ENCODE results near the gene LCP1. TPM values are rescaled to one million over a fixed set of nuclear protein-coding genes. Genes with fewer than 3 reads are reported as not detected.

The LCP1 gene
- polyA plus RNA-seq, 1 of the 3 experiments (the other 2 are of a cell fraction) = 0.03 TPM

DNA sequence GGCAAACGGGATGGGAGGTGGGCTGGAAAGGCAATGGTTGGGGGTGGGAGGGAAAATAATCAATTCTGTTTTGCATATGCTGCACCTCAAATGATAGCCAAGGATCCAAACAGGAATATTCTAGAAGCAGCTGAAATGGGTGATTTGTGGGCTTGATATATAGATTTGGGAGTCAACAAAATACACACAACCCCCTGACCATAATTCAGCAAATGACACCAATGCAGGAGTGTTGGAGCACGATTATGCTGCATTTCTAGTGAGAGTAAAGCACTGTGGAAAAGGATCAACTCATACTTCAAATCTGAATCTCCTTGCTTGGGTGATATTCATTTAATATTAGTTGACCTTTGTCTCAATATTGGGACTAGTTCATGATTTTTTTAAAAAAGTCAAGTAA lies 36.0 kb downstream of the LCP1 start (continued):
- TF ChIP-seq, protein P1, sequence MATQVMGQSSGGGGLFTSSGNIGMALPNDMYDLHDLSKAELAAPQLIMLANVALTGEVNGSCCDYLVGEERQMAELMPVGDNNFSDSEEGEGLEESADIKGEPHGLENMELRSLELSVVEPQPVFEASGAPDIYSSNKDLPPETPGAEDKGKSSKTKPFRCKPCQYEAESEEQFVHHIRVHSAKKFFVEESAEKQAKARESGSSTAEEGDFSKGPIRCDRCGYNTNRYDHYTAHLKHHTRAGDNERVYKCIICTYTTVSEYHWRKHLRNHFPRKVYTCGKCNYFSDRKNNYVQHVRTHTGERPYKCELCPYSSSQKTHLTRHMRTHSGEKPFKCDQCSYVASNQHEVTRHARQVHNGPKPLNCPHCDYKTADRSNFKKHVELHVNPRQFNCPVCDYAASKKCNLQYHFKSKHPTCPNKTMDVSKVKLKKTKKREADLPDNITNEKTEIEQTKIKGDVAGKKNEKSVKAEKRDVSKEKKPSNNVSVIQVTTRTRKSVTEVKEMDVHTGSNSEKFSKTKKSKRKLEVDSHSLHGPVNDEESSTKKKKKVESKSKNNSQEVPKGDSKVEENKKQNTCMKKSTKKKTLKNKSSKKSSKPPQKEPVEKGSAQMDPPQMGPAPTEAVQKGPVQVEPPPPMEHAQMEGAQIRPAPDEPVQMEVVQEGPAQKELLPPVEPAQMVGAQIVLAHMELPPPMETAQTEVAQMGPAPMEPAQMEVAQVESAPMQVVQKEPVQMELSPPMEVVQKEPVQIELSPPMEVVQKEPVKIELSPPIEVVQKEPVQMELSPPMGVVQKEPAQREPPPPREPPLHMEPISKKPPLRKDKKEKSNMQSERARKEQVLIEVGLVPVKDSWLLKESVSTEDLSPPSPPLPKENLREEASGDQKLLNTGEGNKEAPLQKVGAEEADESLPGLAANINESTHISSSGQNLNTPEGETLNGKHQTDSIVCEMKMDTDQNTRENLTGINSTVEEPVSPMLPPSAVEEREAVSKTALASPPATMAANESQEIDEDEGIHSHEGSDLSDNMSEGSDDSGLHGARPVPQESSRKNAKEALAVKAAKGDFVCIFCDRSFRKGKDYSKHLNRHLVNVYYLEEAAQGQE (IDR thresholded peaks at IDR 0.05; ENCODE audit: low read depth, low read length) = no peak
- TF ChIP-seq, protein P2, sequence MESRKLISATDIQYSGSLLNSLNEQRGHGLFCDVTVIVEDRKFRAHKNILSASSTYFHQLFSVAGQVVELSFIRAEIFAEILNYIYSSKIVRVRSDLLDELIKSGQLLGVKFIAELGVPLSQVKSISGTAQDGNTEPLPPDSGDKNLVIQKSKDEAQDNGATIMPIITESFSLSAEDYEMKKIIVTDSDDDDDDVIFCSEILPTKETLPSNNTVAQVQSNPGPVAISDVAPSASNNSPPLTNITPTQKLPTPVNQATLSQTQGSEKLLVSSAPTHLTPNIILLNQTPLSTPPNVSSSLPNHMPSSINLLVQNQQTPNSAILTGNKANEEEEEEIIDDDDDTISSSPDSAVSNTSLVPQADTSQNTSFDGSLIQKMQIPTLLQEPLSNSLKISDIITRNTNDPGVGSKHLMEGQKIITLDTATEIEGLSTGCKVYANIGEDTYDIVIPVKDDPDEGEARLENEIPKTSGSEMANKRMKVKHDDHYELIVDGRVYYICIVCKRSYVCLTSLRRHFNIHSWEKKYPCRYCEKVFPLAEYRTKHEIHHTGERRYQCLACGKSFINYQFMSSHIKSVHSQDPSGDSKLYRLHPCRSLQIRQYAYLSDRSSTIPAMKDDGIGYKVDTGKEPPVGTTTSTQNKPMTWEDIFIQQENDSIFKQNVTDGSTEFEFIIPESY (IDR thresholded peaks at IDR 0.05; ENCODE audit: borderline replicate concordance, low read depth) = no peak

DNA sequence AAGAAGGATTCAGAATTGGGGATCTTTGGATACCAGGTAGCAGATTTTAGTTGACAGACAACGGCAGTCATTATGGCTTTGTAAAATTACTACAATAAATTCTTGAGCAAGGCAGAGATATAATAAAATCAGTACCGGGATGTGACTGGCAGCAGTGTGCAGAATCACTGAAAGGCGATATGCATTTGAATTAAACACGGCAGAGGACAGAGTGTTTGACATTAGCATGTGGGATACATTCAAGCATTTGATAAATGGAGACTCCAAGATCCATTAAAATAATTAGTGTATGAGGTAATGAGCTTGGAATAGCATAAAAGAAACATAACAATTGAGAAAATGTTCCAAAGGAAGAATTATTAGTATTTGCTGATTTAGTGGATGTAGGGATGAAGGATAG lies 36.8 kb downstream of the LCP1 start:
- H3K36me3 ChIP-seq (replicated peaks in 1 of 2; ENCODE audit: control insufficient read depth in 1 of 2, insufficient read depth in 2 of 2, low read length in 1 of 2) = no peaks in the 10 kb centered on the region
- H3K27me3 ChIP-seq (ENCODE audit: insufficient read depth) = no peaks in the 10 kb centered on the region
- no peak overlapping the region for H3K4me3 ChIP-seq (ENCODE audit: low read depth in 2 of 2, low read length in 1 of 2)
- H3K9me2 ChIP-seq = no peaks in the 10 kb centered on the region
- no peak for DNase-seq
- no peaks in the 10 kb centered on the region; a peak in 2 of 4 replicates for H3K4me1 ChIP-seq (ENCODE audit: control insufficient read depth in 1 of 2, insufficient read depth in 2 of 2, low read depth in 1 of 2, low read length in 1 of 2)
- no peak overlapping the region for H2AFZ ChIP-seq (ENCODE audit: low read depth)
- no peak overlapping the region for H3K4me2 ChIP-seq
- POLR2A ChIA-PET = no interaction called here
- no peaks in the 10 kb centered on the region for H3K9me3 ChIP-seq
- H3K27ac ChIP-seq (ENCODE audit: low read depth in 2 of 2, low read length in 1 of 2) = no peak overlapping the region
- CTCF ChIA-PET = interaction anchor here (1.0 to 8.0 kb wide), 3 partner anchors 14 to 176 kb away, joined by 3 to 44 read pairs (median 6); no protein-coding TSS in a partner anchor
- H3K79me2 ChIP-seq (ENCODE audit: insufficient read depth) = no peaks in the 10 kb centered on the region
- TF ChIP-seq SMC3 (IDR thresholded peaks at IDR 0.05; ENCODE audit: low read depth, low read length) = no peak
- TF ChIP-seq FOXJ3 (CRISPR knock-in tag; IDR thresholded peaks at IDR 0.05) = no peak
- TF ChIP-seq FOSL2 (IDR thresholded peaks at IDR 0.05; ENCODE audit: borderline replicate concordance, low read depth) = no peak
- no peak for TF ChIP-seq JUND (IDR thresholded peaks at IDR 0.05)
- no peak for TF ChIP-seq YY1 (IDR thresholded peaks at IDR 0.05; ENCODE audit: low read depth)
- TF ChIP-seq SIN3A (IDR thresholded peaks at IDR 0.05; ENCODE audit: borderline replicate concordance, low read depth, low read length) = no peak
- TF ChIP-seq, protein P3, sequence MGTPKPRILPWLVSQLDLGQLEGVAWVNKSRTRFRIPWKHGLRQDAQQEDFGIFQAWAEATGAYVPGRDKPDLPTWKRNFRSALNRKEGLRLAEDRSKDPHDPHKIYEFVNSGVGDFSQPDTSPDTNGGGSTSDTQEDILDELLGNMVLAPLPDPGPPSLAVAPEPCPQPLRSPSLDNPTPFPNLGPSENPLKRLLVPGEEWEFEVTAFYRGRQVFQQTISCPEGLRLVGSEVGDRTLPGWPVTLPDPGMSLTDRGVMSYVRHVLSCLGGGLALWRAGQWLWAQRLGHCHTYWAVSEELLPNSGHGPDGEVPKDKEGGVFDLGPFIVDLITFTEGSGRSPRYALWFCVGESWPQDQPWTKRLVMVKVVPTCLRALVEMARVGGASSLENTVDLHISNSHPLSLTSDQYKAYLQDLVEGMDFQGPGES (IDR thresholded peaks at IDR 0.05; ENCODE audit: low read depth, low read length) = no peak
- TF ChIP-seq, protein P1 (IDR thresholded peaks at IDR 0.05; ENCODE audit: low read depth, low read length) = no peak
- no peak for TF ChIP-seq EP300 (IDR thresholded peaks at IDR 0.05; ENCODE audit: borderline replicate concordance in 1 of 2, low read depth in 1 of 2, low read length in 1 of 2)
- no peak for TF ChIP-seq POLR2AphosphoS5 (IDR thresholded peaks at IDR 0.05; ENCODE audit: low read depth, low read length)
- H4K20me1 ChIP-seq (ENCODE audit: insufficient read depth) = no peaks in the 10 kb centered on the region
- 85% methylated on average over 4 of the region's 4 CpGs for WGBS (ENCODE audit: low lambda C conversion rate)
- no peak overlapping the region for H3K9ac ChIP-seq
- no peaks in the 10 kb centered on the region for H3F3A ChIP-seq (replicated peaks; ENCODE audit: insufficient read depth)
